Skin epidermis (tissue), 12 donors: ENCODE data around the gene CORO2A.

Source experiments
- H3K27ac ChIP-seq, 21 experiments: fragments of 200-600 bp; sonication (generic) in 11 of 21; one replicate each; pipeline ENCODE4 v1.5.0; 2020; ENCODE audit warnings: mild to moderate bottlenecking in 3 of 21, inconsistent platforms in 2 of 21, moderate library complexity in 2 of 21
- H3K4me3 ChIP-seq, 7 experiments: fragments of 200-600 bp; sonication (generic) in 2 of 7; one replicate each; pipeline ENCODE4 v1.5.0; 2020; ENCODE audit warnings: inconsistent platforms in 2 of 7, mild to moderate bottlenecking in 2 of 7, moderate library complexity in 1 of 7

The CORO2A gene

DNA sequence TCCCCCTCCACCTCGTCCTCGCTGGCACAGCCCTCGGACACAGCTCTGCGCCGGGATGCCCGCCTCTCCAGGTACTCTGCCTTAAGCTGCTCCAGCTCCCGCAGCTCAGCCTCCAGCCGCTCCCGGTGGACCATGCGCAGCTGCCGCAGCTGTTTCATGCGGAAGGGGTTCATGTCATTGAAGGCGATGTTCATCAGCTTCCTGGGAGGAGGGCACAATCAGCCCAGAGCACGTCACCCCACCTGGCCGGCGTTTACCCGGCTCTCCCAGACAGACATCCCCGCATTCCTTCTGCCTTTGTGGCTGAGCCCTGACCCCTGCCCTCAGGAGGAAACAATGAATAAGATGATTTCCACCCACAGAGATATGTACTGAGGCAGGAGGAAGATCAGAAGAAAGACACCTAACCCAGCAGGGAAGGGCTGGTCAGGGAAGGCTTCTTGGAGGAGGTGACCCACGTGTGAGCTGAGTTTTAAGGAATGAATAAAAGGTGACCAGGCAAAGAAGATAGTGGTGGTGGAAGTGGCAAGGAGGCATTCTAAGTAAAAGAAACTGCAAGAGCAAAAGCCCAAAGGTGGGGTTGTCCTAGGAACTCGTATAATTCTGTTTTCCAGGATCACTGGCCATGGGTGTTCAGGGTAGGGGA is 7.1 kb upstream of the CORO2A start:
- no peak overlapping the region for H3K4me3 ChIP-seq
- no peak overlapping the region for H3K27ac ChIP-seq

DNA sequence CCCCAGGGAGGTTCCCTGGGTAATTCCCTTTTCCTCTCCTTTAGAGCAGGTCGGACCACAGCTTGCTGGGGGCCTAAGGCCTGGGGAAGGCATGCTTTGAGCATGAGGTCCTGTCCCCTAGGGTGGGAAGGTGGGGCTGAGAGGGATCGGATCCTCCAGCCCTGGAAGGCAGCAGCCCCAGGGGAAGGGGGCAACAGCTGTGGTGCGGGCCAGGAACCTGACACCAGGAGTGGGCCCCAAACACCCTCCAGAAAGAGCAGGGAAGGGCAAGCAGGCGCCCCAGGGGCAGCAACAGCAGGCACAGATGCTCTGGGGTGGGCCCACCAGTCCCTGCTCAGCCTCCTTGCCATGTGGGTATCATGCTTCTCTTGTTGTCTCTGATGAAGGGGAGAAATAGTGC is 3.2 kb upstream of the CORO2A start:
- H3K27ac ChIP-seq = no peak overlapping the region
- no peak overlapping the region for H3K4me3 ChIP-seq

DNA sequence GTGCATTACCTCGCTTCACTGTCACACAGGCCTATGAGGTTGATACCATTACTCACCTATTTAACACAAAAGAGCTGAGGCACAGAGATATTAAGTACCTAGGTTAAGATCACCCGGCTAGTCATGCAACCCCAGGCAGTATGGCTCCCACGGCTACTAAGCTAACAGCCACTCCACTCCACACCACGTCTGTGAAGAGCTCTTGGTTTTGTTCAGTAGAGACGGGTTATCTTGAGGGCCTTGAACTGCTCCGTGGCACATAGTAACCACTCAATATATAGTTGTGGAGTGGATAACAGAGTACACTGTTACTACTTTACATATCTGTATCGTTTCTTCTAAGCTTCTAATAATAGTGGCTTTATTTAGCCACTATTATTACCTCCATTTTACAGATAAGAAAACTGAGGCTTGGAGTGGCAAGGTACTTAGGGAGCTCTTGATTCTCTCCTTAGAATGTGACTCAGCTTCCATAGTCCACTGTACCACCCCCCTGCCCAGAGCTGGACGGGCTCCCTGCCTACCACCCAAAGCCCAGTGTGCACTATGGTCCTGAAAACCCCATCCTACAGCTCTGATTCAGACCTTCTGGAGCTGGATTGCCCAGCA is 1.0 kb upstream of the CORO2A start:
- H3K4me3 ChIP-seq = peak overlapping the region; percentile 42 to 75 (median 65)
- H3K27ac ChIP-seq = peak overlapping the region in 18 of 21 experiments; percentile 35 to 82 (median 68)

DNA sequence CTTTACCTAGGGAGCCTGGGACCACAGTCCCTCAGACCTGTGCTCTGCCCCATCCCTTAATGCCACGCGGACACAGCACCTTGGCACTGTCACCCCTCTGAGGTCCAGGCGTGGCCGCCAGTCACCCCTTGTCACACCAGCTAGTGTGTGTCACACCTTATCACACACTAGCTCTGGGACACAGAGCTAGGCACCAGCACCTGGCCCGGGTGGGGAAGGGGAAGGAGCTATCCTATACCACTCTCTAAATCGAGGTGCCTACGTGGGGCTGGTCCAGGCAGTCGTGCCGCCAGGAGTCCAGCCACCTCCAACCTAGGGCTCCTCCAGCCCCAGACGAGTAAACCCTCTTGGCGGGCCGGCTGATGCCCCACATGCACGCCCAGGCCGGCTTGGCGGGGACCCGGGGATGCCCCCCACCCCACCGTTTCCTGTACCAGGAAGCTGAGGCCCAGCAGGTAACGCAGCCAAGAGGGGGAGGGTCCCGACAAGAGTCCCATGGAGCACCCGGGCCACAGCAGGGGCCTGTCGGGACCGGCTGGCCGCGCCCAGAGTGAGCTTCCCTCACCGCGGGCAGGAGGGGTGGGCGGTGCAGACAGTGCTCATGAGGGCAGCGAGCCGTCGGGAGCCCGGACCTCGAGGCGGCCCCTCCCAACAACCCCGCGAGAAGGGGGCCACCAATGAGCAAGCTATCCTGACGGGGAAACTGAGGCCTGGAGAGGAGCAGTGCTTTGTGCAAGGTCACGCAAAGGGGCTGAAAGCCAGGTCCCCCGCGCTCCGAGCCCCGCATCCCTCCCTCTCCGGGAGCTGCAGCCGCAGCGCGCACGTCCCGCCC is 550 bp downstream of the CORO2A start:
- H3K27ac ChIP-seq = peak overlapping the region in 18 of 21 experiments; percentile 5 to 82 (median 68)

DNA sequence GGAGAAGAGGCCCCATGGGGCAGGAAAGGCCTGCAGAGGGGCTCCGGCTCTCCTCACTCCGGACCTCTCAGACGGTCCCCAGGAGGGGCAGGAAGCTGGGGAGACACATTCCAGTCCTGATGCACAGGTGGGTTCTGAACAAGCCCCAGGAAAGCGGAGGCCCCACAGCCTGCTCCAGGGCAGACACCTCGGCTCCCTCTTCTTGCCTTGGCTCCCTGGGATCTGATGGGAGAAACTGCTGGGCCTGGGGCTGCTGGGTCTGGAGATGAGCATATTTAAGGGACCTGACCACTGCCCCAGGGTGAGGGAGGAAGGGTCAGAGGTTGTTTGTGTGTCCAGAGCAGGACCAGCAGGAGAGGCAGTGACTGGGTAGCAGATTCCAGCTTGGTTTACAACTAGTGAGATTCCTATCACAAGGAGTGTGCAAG is 1.2 kb downstream of the CORO2A start:
- peak overlapping the region in 1 of 21 experiments; percentile 5 for H3K27ac ChIP-seq
- H3K4me3 ChIP-seq = peak overlapping the region in 4 of 7 experiments; percentile 42 to 75 (median 66)

More for the DNA sequence above, 550 bp downstream of the CORO2A start:
- peak overlapping the region; percentile 42 to 75 (median 65) for H3K4me3 ChIP-seq

DNA sequence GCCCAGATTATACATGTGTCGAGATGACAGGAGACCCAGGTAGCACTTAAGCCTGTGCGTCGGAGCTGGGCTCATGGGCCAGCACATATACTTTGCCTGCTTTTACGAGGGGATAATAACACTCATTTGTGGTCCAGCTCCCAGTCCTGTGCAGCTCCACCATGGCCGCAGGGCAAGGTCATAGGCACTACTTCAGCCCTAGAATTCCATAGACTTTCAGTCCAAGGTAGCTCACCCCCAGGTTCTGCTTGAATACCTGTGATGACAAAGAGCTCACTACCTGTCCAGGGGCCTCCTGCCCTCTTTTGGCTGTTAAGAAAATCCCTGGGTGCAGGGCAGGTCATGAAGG is 1.7 kb downstream of the CORO2A start:
- no peak overlapping the region for H3K4me3 ChIP-seq
- H3K27ac ChIP-seq = no peak overlapping the region

DNA sequence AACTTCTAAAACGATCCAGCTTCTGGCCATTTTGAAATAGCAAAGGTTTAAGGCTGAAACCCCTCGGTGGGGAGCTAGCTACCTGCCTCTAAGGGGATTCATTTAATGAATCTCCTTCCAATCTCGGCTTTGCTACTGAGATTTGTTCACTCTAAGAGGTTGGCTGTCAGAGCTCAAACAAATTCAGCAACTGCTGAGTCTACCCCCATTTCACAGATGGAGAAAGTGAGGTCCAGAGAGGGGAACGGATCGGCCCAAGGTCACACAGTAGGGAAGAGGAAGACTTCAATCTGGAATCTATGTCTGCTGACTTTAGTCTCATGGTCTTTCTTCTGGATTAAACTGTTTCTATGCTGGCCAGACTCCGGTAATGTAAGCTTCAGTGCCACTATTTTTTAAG is 3.0 kb downstream of the CORO2A start:
- no peak overlapping the region for H3K4me3 ChIP-seq
- no peak overlapping the region for H3K27ac ChIP-seq

DNA sequence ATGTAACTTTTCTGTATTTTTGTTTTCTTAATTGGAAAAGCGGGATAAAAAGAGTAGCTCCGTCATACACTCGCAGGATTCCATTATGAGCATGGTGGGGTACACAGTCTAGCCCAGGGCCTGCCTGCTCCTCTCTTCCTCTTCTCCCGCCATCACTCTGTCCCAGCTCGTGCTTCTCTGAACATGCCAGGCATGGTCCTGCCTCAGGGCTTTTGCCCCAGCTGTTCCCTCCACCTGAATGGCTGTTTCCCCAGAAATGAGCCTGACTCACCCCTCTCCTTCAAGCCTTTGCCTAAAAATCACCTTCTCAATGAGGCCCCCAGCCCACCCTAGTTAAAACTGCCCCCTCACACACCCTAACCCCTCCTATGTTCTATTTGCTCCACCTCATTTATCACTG is 4.5 kb downstream of the CORO2A start:
- Histone ChIP-seq H3K4me3 (no peak overlapping the region), H3K27ac (no peak overlapping the region)

DNA sequence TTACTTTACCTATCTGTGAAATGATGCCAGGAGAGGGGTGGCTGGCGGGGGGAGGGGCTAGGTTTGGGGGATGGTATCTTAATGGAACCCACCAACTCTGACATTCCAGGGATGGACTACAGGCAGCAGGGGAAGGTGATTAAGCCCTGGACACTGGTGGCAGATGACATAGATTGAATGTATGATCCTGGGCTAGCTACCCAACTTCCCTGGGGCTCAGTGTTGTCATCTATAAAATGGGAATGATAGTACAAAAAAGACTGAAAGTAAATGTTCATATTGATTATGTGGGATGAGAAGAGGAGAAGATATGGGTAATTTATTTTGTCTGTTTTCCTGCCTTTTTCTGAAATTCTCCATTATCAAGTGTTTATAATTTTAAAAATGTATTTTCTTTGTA is 6.2 kb downstream of the CORO2A start:
- no peak overlapping the region for H3K4me3 ChIP-seq
- no peak overlapping the region for H3K27ac ChIP-seq

DNA sequence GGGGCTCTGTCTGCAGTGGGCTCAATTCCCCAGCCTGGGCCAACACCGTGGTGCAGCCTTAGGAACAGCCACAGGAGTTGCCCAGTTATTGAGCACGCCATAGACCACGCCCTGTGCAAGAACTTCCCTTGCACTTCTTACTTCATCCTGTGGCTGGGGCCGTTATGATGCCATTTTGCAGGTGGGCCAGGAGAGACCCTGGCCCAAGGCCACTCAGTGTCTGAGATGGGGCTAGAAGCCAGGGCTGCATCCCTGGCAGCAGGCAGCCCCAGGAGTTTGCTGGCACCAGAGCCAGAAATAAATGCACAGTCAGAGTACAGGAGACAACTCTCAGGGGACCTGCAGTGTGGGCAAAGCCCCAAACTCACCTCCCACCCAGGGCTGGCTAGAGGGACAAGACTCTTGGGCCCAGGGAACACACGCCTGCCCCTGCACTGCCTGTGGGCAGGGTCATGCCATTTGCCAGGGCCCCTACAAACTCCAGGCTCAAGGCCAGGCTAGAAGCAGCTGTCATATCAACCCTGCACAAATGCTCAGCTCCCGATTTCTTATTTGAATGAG is 6.7 kb downstream of the CORO2A start:
- no peak overlapping the region for H3K4me3 ChIP-seq
- H3K27ac ChIP-seq = no peak overlapping the region

DNA sequence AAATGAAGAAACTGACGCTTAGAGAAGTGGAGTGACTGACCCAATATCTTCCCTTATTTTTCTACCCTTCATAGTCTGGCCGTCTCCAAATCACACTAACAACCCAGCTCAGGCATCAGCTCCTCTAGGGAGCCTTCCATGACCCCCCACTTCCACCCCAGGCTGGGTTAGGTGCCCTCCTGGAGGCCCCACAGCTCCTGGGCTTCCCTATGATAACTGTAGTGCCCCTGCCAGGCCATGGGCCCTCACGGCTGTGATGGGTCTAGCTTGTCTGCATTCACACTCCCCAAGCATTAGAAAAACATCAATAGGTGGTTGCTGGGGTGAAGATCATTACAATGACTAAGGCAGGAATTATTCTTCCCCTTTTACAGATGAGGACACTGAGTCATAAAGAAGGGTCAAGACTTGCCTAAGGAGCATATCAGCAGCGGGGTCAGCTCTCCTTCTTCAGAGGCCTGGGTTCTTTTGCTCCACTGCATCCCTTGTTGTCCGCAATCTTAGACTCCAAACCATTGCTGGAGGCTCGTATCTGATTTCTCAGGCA is 7.3 kb downstream of the CORO2A start:
- Histone ChIP-seq H3K4me3 (no peak overlapping the region), H3K27ac (no peak overlapping the region)

DNA sequence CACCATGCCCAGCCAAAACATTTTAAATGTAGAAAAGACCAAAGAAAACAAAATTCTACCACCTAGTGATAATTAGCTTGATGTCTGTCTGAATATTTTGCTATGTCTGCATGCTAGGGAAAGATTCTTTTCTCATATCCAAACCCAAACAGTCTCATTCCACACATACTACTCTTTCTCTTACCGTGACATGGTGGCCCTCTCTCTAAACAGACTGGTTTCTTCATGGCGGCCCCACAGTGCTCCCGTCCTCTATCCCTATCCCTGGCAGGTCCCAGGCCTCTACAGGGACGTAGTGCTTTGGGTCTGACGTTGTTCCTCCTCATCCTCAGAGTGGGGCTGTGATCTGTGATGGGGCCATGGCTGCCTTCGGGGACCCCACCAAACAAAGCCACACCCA is 8.1 kb downstream of the CORO2A start:
- H3K27ac ChIP-seq = no peak overlapping the region
- H3K4me3 ChIP-seq = no peak overlapping the region

DNA sequence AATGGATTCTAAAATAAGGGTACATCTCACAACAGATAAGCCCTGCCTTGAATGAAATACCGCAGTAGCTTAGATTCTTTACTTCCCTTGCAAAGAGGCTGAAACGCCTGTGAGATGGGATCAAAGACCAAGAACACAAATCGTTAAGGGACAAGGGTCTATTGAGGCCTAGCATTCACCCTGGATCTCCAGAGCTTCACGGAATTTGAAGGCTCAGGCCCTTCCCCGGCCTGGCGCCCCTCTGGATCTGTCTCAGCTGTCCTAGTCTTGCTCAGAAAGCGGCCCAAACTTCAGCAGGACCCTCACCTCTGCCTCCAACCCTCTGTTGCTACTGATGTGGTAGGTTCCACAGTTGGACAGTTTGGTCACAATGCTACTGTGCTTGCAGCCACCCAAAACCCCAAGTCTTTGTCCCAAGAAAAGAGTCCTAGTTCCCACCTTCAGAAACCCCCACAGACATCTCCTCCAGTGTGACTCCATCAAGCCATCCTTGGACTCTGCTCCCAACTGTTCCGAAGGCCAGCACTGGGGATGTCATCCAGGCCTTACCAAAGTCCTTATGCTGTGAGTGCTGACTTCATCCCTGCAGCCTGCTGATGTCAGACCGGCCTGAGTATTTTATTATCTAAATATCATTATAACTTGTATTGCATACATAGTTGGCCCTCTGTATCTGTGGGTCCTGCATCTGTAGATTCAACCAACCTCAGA is 9.4 kb downstream of the CORO2A start:
- no peak overlapping the region for H3K4me3 ChIP-seq
- H3K27ac ChIP-seq = no peak overlapping the region

DNA sequence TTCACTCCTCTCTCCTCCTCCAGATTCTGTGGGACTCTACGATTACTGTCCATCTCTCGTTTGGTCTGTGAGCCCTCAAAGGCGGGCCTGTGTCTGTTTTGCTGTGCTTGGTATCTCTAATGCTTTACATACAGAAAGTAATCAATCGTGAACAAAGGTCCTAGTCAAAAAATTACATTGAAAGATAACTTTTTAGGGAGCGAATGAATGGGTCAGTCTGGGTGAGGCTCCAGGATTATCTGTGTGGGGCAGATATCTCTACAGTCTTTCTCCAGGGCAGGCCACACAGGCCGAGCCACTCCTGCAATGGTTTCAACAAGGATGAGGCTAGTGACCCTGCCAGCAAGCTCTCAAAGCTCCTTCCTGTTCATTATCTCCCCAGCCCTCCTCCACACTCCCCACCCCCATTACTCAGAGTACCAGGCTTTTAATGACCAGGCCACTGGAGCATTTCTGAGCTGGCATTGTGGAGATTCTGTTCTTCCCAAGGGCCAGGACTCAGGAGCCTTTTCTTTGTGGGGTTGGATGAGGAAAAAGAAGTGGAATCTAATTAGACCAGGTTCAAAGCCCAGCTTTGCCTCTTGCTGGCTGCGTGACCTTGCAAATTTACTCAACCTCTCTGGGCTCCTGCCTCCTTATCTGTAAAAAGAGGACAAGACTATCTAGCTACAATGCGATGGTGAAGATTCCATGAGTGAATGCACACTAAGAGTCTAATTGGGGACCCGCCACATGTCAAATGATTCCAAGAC is 10.2 kb downstream of the CORO2A start:
- Histone ChIP-seq H3K27ac (no peak overlapping the region), H3K4me3 (no peak overlapping the region)

DNA sequence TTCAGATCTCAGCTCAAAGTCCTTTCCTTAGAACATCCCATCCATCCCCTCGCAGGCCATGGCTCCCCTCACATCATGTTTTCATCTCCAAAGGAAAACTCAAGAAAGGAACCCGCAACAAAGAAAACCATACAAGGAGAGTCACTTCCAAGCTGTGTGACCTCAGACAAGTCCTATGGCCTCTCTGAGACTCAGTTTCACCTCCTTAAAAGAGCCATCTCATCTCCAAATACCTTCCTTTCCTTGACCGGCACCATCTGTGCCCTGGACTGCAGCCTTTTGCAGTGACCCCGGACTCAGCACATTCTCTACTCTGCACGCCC is 10.7 kb downstream of the CORO2A start:
- Histone ChIP-seq H3K27ac (no peak overlapping the region), H3K4me3 (no peak overlapping the region)

DNA sequence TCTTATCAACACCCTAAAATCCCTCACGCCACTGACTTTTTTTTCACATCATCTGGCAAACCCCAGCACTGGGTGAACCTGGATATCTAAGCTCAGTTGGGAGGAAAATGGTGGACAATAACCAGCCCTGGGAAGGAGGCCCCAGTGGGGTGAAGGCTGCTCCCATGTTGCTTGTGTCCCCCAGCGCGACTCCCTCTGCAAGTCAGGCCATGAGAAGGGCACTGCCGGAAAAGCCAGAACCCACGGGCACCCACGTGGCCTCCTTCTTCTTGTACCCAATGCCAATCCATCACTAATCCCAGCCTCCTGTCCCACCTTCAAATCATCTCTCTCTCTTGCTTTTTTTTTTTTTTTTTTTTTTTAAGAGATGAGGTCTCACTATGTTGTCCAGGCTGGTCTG is 11.4 kb downstream of the CORO2A start:
- no peak overlapping the region for H3K27ac ChIP-seq
- H3K4me3 ChIP-seq = no peak overlapping the region

DNA sequence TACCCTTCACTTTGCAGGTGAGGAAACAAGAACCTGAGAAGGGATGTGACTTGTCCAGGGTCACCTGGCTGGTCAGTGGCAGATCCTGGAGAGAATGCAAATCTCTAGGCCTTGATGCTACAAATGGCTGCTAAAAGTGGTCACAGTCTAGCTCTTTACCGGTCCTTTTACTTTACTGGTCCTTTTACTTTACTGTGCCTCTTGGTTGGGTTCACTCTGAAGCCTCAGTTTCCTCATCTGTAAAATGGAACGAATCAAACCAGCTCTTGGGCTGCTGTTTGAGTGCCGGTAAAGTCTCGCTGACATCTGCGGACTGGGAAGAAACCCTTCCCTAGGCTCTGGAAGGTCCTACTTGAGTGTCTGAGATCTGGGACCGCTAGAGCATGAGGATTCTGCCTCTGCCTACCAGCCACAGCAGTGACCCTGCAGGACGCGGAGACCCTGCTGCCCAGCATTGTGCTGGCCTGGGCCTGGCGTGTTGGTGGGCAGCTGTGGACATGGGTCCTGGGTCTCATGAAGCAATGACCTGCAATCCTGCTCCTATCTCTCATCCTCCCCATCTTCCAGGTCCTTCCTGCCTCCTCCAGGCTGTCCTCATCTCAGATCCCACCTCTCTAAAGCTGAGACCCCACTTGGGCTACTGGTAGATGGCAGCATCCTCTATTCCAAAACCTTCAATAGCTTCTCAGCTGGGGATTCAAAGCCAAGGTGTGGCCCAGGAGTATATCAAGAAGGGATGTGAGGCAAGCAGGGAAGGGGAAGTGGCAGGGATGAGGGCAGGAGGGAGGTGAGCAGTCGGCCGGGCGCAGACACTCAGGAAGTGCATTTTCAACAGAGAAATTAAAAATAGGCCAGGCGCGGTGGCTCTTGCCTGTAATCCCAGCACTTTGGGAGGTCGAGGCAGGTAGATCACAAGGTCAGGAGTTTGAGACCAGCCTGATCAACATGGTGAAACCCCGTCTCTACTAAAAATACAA is 13.3 kb downstream of the CORO2A start:
- Histone ChIP-seq H3K4me3 (no peak overlapping the region), H3K27ac (no peak overlapping the region)
